AG09319 (cell line): ENCODE results near the gene ZDHHC14.

Source experiments
- DNase-seq: peaks from one replicate; pipeline ENCODE4 v3.0.0-alpha.2; 2010; ENCODE audit warnings: low read depth; ENCODE audit errors: extremely low read depth
- TF ChIP-seq, protein P1 (sequence below): IDR thresholded peaks from 2 replicates; pipeline ENCODE4 v1.5.1; 2011; ENCODE audit warnings: low read depth, mild to moderate bottlenecking, inconsistent platforms, low read length, moderate library complexity

ZDHHC14 gene

GRCh38 chr6:157516319-157517026 lies 135.5 kb downstream of the ZDHHC14 start:
- no peak for DNase-seq
- TF ChIP-seq, protein P1, sequence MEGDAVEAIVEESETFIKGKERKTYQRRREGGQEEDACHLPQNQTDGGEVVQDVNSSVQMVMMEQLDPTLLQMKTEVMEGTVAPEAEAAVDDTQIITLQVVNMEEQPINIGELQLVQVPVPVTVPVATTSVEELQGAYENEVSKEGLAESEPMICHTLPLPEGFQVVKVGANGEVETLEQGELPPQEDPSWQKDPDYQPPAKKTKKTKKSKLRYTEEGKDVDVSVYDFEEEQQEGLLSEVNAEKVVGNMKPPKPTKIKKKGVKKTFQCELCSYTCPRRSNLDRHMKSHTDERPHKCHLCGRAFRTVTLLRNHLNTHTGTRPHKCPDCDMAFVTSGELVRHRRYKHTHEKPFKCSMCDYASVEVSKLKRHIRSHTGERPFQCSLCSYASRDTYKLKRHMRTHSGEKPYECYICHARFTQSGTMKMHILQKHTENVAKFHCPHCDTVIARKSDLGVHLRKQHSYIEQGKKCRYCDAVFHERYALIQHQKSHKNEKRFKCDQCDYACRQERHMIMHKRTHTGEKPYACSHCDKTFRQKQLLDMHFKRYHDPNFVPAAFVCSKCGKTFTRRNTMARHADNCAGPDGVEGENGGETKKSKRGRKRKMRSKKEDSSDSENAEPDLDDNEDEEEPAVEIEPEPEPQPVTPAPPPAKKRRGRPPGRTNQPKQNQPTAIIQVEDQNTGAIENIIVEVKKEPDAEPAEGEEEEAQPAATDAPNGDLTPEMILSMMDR, result no peak

DNA sequence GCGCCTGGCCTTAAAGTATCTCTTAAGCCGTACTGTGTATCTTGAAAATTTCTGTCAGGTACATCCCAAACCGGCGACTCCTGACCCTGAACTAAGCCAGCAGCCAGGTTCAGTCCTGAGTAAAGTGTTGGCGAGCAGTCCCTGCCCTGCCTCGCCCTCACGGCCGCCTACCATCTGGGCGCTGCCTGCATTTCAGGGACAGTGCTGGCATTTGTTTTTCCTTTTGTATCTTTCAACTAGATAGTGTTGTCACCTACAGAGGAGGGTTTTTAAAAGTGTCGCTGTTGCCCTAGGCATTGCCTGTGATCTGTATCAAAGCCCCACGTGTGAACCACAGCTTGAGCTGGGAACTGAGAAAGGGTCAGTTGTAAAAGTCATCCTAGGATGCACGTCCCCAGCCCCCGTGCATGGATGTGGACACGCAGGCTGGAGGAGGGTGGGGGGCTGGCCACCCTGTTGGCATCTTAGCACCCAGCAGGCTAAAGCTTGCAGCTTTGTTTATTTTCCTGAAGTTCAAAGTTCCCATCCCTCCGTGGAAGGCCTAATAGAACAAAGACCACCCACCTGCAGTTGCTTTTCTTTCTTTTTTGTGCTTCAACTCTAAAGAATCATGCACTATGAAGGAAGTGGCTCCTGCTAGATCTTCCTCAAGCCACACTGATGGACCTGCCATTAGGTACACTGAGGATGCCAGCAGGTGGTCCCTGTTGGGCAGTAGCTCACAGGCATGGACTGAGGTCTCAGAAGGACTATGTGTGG lies 136.8 kb downstream of the ZDHHC14 start:
- TF ChIP-seq, protein P1, result no peak
- no peak for DNase-seq

DNA sequence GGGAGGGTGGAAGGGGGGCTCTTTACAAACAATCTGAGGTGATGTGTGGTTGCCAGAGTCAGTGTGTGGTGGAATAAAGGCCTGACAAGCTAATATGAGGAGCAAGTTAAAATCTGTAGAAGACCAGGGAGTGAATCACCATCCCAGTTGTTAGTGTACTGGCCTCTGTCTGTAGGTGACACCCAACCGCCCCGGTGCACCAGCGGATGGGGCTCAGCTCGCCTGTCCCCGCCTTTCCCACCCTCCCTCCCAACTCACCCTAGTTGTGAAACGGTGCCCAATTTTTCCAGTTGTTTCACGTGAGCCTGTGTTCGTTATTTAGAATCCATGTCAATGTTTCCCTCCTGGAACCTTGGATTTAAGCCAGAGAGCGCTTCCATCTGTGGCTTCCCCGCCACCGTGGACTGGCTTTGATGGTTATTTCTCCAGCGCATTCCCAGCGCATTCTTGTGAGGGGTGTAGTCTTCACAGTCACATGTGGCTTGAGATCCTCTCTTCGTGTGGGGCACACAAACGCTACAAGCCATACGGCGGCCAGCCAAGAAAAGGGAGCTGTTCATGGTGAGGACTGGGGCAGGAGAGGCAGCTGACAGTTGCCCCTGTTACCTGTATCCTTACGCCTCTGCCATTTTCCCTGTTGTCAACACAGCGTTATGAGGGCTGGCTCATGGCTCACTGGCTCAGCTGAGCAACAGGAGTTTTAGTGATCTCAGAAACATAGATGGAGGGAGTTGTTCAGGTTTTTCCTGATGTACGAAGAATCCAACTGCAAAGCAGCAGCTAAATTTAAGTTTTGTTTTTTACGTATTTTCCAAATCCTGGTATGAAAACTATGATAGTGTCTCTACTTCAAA lies 137.6 kb downstream of the ZDHHC14 start:
- TF ChIP-seq, protein P1, result no peak
- no peak for DNase-seq

- no peak for DNase-seq
- TF ChIP-seq, protein P1, result no peak
Measured at GRCh38 chr6:157519255-157520116, 138.5 kb downstream of the ZDHHC14 start.

- TF ChIP-seq, protein P1, result no peak
- no peak for DNase-seq
Measured at GRCh38 chr6:157520117-157520406, 139.1 kb downstream of the ZDHHC14 start.

DNA sequence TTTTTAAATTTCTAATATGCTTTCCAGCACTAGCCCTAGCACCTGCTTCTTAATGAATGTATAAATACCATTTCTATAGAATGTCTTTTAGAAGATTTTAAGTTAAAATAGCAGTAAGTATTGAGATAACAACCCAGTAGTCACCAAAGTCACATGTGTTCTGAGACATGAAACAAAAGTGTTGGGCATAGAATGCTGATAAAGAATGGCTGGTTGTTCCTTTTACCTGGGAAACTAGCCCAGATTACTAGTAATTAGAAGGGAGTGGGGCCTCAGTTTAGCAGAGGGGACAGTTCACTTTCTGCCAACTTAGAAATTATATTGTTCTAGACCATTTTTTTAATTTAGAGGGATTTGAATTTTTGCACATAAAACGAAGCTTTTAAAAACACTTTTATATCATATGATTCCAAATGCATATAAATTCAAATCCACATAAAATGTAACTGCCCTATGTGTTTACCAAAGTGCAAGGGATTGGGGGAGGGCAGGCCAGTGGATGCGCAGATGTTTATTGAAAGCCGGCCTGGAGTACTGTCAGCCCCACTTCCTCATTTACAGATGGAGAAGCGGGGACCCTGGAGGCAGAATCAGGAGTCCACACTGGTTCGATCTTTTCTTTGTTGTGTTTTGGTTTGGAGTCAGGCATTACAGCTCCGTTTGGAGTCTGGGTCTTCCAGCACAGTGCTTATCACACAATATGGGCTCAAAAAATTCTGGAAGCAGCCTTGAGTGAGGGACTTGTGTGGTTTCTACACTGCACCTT lies 139.8 kb downstream of the ZDHHC14 start:
- no peak for DNase-seq
- TF ChIP-seq, protein P1, result no peak
